Brain microvascular endothelial cell (primary cell): Measurements from ENCODE around the gene FAM241B.

ENCODE experiments used
- DNase-seq: peaks from one replicate; pipeline ENCODE4 v3.0.0-alpha.2; 2020
- H3K27ac ChIP-seq: fragments of 250-450 bp; sonication (Bioruptor Pico); 2 replicates; pipeline ENCODE4 v1.5.1; 2020; ENCODE audit warnings: mild to moderate bottlenecking, moderate library complexity
- H3K27me3 ChIP-seq: fragments of 250-450 bp; sonication (Bioruptor Pico); replicated peaks from 2 replicates; pipeline ENCODE4 v1.5.1; 2020; ENCODE audit warnings: mild to moderate bottlenecking
- H3K36me3 ChIP-seq: fragments of 250-450 bp; sonication (Bioruptor Pico); replicated peaks from 2 replicates; pipeline ENCODE4 v1.5.1; 2020; ENCODE audit warnings: mild to moderate bottlenecking
- H3K4me3 ChIP-seq: 2 replicates; pipeline ENCODE4 v1.5.1; 2011; ENCODE audit warnings: low read depth, mild to moderate bottlenecking, control low read depth, low read length, moderate library complexity
- in situ Hi-C: cut with HindIII; loops from 2 replicates; pipeline ENCODE4 v1.10.0; 2017; ENCODE audit warnings: low sequenced_read_pairs, low pct_ligation_motif_present
- TF ChIP-seq, protein P1 (sequence below): IDR thresholded peaks from 2 replicates; pipeline ENCODE4 v1.5.1; 2011; ENCODE audit warnings: low read depth, mild to moderate bottlenecking, moderate library complexity, low read length, control low read depth, inconsistent platforms; ENCODE audit errors: missing control alignments

FAM241B gene

DNA sequence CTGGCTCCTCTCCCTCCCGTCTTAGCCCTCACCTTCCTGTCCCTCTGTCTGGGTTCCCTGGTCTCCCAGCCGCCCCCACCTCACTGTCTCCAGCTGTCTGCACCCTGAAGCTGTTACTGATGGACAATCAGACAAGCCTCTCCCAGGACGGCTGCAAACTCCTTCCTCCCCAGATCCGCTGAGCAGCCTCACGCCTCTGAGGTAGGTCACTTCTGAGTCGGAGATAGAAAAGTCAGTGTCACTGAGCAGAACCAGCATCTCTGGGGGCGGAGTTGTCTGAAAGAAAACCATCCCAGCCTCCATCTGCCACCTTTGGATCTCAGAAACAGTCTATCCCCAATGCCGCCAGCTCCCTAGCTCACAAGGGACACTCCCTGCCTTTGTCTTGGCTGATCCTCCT lies 27.4 kb downstream of the FAM241B start:
- no peak overlapping the region for H3K4me3 ChIP-seq
- no peak overlapping the region for H3K27ac ChIP-seq
- no peaks in the 10 kb centered on the region for H3K36me3 ChIP-seq
- in situ Hi-C loops = loop anchor here (25.0 kb wide), 1 partner anchor 255 kb away; no protein-coding TSS in a partner anchor
- TF ChIP-seq, protein P1, sequence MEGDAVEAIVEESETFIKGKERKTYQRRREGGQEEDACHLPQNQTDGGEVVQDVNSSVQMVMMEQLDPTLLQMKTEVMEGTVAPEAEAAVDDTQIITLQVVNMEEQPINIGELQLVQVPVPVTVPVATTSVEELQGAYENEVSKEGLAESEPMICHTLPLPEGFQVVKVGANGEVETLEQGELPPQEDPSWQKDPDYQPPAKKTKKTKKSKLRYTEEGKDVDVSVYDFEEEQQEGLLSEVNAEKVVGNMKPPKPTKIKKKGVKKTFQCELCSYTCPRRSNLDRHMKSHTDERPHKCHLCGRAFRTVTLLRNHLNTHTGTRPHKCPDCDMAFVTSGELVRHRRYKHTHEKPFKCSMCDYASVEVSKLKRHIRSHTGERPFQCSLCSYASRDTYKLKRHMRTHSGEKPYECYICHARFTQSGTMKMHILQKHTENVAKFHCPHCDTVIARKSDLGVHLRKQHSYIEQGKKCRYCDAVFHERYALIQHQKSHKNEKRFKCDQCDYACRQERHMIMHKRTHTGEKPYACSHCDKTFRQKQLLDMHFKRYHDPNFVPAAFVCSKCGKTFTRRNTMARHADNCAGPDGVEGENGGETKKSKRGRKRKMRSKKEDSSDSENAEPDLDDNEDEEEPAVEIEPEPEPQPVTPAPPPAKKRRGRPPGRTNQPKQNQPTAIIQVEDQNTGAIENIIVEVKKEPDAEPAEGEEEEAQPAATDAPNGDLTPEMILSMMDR = no peak
- peak; percentile 35 for DNase-seq
- H3K27me3 ChIP-seq = no peaks in the 10 kb centered on the region

DNA sequence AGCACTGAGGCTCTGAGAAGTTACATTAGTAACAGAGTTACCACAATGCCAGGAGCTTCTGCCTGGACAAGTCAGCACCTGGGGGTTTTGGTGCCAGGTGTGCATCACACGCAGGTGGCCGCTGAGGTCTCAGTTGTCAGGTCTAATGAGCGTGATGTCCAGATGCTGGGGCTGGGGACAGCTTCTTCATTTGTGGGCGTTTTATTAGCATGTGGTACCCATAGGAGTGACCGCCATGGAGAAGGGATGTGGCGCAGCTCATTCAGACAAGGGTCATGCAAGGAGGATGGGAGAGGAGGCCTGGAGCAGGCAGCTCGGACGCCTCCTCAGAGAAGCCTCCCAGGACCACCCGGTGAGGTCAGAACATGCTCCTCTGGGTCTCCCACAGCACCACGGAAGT lies 27.8 kb downstream of the FAM241B start:
- in situ Hi-C loops = loop anchor here (25.0 kb wide), 1 partner anchor 254 kb away; no protein-coding TSS in a partner anchor
- Histone ChIP-seq H3K27ac (no peak overlapping the region), H3K36me3 (no peaks in the 10 kb centered on the region), H3K27me3 (no peaks in the 10 kb centered on the region), H3K4me3 (no peak overlapping the region)
- DNase-seq = no peak
- TF ChIP-seq, protein P1 = no peak

DNA sequence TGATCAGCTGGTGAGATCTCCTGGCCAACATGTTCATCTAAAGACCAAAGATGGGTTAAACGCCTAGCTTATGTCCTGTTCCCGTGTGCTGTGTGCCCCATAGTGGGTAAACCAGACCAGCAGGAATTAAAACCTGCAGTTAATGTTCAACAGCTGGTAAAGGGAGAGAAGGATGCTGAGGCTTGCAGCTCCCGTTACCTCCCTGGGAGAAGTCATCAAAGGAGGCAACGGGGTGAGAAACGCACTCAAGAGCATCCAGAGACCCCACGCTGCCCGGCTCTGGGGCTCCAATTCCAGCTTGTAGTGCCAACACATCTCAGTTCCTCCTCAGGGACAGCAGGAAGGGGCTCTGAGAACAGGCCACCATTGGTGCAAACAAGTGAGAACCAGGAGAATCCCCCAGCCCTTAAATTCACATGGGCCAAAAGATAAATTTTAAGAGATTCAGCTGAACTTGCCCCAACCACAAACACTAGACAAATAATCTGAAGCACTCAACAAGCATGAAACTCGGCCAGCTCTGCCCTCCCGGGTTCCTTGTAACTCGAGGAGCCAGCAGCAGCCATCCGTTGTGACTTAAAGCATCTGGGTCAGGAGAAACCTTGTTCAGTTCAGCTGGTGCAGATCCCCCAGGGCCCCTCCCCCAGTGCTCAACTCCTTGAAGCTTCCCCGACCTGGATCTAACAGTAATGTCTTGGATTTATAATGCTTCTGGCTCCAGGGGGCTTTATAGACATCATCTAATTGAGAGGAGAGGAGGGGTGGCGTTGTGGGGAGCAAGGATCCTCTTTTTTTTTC lies 29.4 kb downstream of the FAM241B start:
- Histone ChIP-seq H3K36me3 (no peaks in the 10 kb centered on the region), H3K27me3 (no peaks in the 10 kb centered on the region), H3K27ac (no peak overlapping the region), H3K4me3 (no peak overlapping the region)
- in situ Hi-C loops = loop anchor here (25.0 kb wide), 1 partner anchor 253 kb away; no protein-coding TSS in a partner anchor
- no peak for DNase-seq
- TF ChIP-seq, protein P1 = no peak

DNA sequence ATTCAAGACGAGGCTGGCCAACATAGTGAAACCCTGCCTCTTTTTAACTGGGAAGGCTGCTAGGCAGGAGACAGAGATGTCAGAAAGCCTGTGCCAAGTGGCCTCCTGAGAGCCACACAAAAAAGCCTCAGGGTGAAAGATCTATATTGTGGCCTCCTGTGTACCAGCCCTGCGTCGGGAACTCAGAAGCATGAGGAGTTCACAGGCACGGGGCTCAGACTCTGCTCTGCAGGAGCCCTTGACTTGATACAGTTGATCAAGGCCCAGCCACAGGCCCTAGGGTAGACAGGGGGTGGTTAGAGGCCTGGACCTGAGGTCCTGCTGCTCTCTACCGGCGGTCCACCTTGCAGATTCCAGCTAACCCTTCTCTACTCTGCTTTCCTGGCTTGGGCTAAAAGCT lies 30.2 kb downstream of the FAM241B start:
- Histone ChIP-seq H3K36me3 (no peaks in the 10 kb centered on the region), H3K27ac (no peak overlapping the region), H3K4me3 (no peak overlapping the region), H3K27me3 (no peaks in the 10 kb centered on the region)
- in situ Hi-C loops = loop anchor here (25.0 kb wide), 1 partner anchor 252 kb away; no protein-coding TSS in a partner anchor
- TF ChIP-seq, protein P1 = no peak
- no peak for DNase-seq

DNA sequence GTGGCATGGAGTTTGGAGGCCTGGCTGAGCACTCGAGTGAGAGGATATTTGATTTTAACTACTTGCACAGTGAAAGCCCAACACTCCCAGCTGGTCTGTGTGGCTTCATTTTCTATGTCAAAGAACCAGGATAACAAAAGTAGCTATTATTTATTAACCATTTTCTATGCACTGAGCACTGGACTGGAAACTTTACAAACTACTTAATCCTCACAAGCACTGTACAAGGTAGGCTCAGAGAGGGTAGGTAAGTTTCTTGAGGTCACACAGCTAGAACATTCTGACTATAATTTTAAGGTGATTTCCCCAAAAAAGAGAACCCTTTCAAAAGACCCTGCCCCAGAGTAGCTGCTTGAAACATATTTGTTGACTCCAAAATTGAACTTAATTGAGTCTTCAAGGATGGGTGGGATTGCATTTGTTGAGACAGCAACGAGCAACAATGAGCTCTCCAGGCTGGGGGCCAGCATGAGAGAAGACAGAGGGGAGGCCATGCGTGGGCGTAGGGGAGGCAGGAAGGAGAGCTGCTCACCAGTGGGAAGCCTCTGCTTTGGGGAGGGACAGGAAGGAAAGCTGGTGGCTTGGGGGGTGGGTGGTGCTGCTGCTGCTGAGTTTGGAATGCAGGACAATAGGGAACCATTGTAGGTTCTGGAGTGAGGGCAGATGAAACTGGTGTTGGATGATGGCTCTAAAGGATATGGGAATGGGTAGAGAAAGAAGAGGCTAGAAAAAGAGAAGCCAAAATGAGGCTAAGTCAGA lies 31.5 kb downstream of the FAM241B start:
- Histone ChIP-seq H3K27ac (no peak overlapping the region), H3K36me3 (no peaks in the 10 kb centered on the region), H3K27me3 (no peaks in the 10 kb centered on the region), H3K4me3 (no peak overlapping the region)
- TF ChIP-seq, protein P1 = no peak
- DNase-seq = no peak
- in situ Hi-C loops = loop anchor here (25.0 kb wide), 1 partner anchor 251 kb away; no protein-coding TSS in a partner anchor
